ENCODE measurements around the gene PPM1K. TPM values are rescaled to one million over a fixed set of nuclear protein-coding genes. Genes with fewer than 3 reads are reported as not detected.

Gene PPM1K
- total and polyA plus RNA-seq, 8 donors: 4.4 to 21.7 (median 13.2) TPM

GRCh38 chr4:88240297-88240714 lies 44.1 kb downstream of the PPM1K start:
- peak in 1 of 6 donors; percentile 42 for DNase-seq
- Histone ChIP-seq H3K27ac (no peak overlapping the region), H3K4me1 (no peaks in the 10 kb centered on the region), H3K9me3 (no peaks in the 10 kb centered on the region), H3K36me3 (no peaks in the 10 kb centered on the region), H3K27me3 (no peaks in the 10 kb centered on the region), H3K4me3 (no peak overlapping the region)
- TF ChIP-seq CTCF (IDR thresholded peaks at IDR 0.05): no peak
- no peak for FAIRE-seq
- WGBS, 2 donors: 87 to 89% methylated on average over 1 of the region's 1 CpG
- ATAC-seq: peak in 2 of 4 donors; percentile 57 to 72
- intact Hi-C loops (cut with DNase I): no loop called here

GRCh38 chr4:88230969-88231771 lies 53.2 kb downstream of the PPM1K start:
- no peaks in the 10 kb centered on the region for H3K27me3 ChIP-seq
- intact Hi-C loops (cut with DNase I): no loop called here
- H3K36me3 ChIP-seq: no peaks in the 10 kb centered on the region
- no peak for DNase-seq
- WGBS, 2 donors: 68 to 71% methylated on average over 14 of the region's 14 CpGs
- no peak for TF ChIP-seq CTCF (IDR thresholded peaks at IDR 0.05)
- no peak overlapping the region for H3K4me3 ChIP-seq
- H3K27ac ChIP-seq: no peak overlapping the region
- H3K4me1 ChIP-seq: no peaks in the 10 kb centered on the region
- FAIRE-seq: no peak
- ATAC-seq: no peak
- H3K9me3 ChIP-seq: no peaks in the 10 kb centered on the region

GRCh38 chr4:88230461-88230891 lies 53.9 kb downstream of the PPM1K start:
- H3K9me3 ChIP-seq: no peaks in the 10 kb centered on the region
- H3K36me3 ChIP-seq: no peaks in the 10 kb centered on the region
- no peak for DNase-seq
- no peak overlapping the region for H3K27ac ChIP-seq
- TF ChIP-seq CTCF (IDR thresholded peaks at IDR 0.05): no peak
- intact Hi-C loops (cut with DNase I): no loop called here
- FAIRE-seq: no peak
- 88 to 89% methylated on average over 1 of the region's 1 CpG for WGBS, 2 donors
- no peak for ATAC-seq
- no peaks in the 10 kb centered on the region for H3K4me1 ChIP-seq
- H3K27me3 ChIP-seq: no peaks in the 10 kb centered on the region
- H3K4me3 ChIP-seq: no peak overlapping the region

GRCh38 chr4:88227734-88228133 lies 56.6 kb downstream of the PPM1K start:
- no peaks in the 10 kb centered on the region for H3K27me3 ChIP-seq
- H3K4me3 ChIP-seq: no peak overlapping the region
- 91 to 92% methylated on average over 2 of the region's 2 CpGs for WGBS, 2 donors
- H3K27ac ChIP-seq: no peak overlapping the region
- no peaks in the 10 kb centered on the region for H3K9me3 ChIP-seq
- intact Hi-C loops (cut with DNase I): loop anchor here in 1 of 3 donors (10.0 kb wide), 1 partner anchor 147 kb away; the partner anchor contains the start of gene HERC6
- H3K36me3 ChIP-seq: no peaks in the 10 kb centered on the region
- ATAC-seq: no peak
- H3K4me1 ChIP-seq: no peaks in the 10 kb centered on the region
- TF ChIP-seq CTCF (IDR thresholded peaks at IDR 0.05): no peak
- FAIRE-seq: no peak
- no peak for DNase-seq

- Histone ChIP-seq H3K9me3 (no peaks in the 10 kb centered on the region), H3K27me3 (no peaks in the 10 kb centered on the region), H3K4me3 (no peak overlapping the region), H3K36me3 (no peaks in the 10 kb centered on the region), H3K27ac (no peak overlapping the region), H3K4me1 (no peaks in the 10 kb centered on the region)
- WGBS, 2 donors: 61 to 82% methylated on average over 1 of the region's 1 CpG
- TF ChIP-seq CTCF (IDR thresholded peaks at IDR 0.05): no peak
- no peak for DNase-seq
- intact Hi-C loops (cut with DNase I): loop anchor here in 1 of 3 donors (10.0 kb wide), 1 partner anchor 149 kb away; the partner anchor contains the start of gene HERC6
- FAIRE-seq: no peak
- no peak for ATAC-seq
These were observed 58.2 kb downstream of the PPM1K start for GRCh38 chr4:88226143-88226542.
